HEK293 (cell line): ENCODE data around the gene GRB2.

Source experiments
- CTCF ChIA-PET: fragments of 350-600 bp; formaldehyde crosslinking; extraction: SDS; loops from one replicate; lab custom pipeline; 2021; ENCODE audit warnings: antibody characterized with exemption; lab: Yijun Ruan, JAX
- POLR2A ChIA-PET: fragments of 300-600 bp; formaldehyde crosslinking; extraction: SDS; loops from one replicate; lab custom pipeline; 2020; ENCODE audit warnings: antibody characterized with exemption, inconsistent platforms; lab: Yijun Ruan, JAX
- H3K27ac ChIP-seq: fragments of 200-500 bp; sonication (Bioruptor generic); 2 replicates; pipeline ENCODE4 v1.5.1; 2014; ENCODE audit warnings: low read depth, low read length, control low read depth, inconsistent platforms; ENCODE audit errors: extremely low read depth
- H3K36me3 ChIP-seq, 2 experiments: fragments of 200-500 bp in 1 of 2; sonication (Bioruptor generic) in 1 of 2; 1 replicate in 1 of 2; 2 replicates in 1 of 2; pipeline ENCODE4 v1.5.1; 2014 to 2017; ENCODE audit warnings: inconsistent platforms in 2 of 2, low read length in 2 of 2; ENCODE audit not compliant: control insufficient read depth in 2 of 2, insufficient read depth in 1 of 2
- H3K4me1 ChIP-seq: fragments of 200-500 bp; sonication (Bioruptor generic); 2 replicates; pipeline ENCODE4 v1.5.1; 2014; ENCODE audit warnings: mild to moderate bottlenecking, low read length, inconsistent platforms; ENCODE audit not compliant: control insufficient read depth, insufficient read depth
- H3K4me3 ChIP-seq: 2 replicates; pipeline ENCODE4 v1.5.1; 2011; ENCODE audit warnings: low read depth, mild to moderate bottlenecking, control low read depth, low read length, moderate library complexity
- H3K9me3 ChIP-seq: fragments of 200-500 bp; sonication (Bioruptor generic); 2 replicates; pipeline ENCODE4 v1.5.1; 2014; ENCODE audit warnings: low read depth, low read length, inconsistent platforms; ENCODE audit not compliant: control insufficient read depth, insufficient read depth
- EGR2 ChIP-seq: fragments of 450-650 bp; formaldehyde crosslinking; IDR thresholded peaks from 2 replicates; pipeline ENCODE4 v1.5.1; 2016; ENCODE audit warnings: low read depth, missing biosample characterization, missing genetic modification characterization
- FEZF1 ChIP-seq: fragments of 450-650 bp; formaldehyde crosslinking; IDR thresholded peaks from 2 replicates; pipeline ENCODE4 v1.5.1; 2016; ENCODE audit warnings: missing biosample characterization, missing genetic modification characterization
- GLIS1 ChIP-seq: fragments of 450-650 bp; formaldehyde crosslinking; IDR thresholded peaks from 2 replicates; pipeline ENCODE4 v1.5.1; 2016; ENCODE audit warnings: missing biosample characterization, missing genetic modification characterization
- KLF1 ChIP-seq: fragments of 450-650 bp; formaldehyde crosslinking; IDR thresholded peaks from 2 replicates; pipeline ENCODE4 v1.5.1; 2016; ENCODE audit warnings: missing biosample characterization, missing genetic modification characterization
- SALL2 ChIP-seq: fragments of 450-650 bp; formaldehyde crosslinking; IDR thresholded peaks from 2 replicates; pipeline ENCODE4 v1.5.0; 2017; ENCODE audit warnings: missing biosample characterization, mild to moderate bottlenecking, missing genetic modification characterization, borderline replicate concordance
- SCRT2 ChIP-seq: fragments of 450-650 bp; formaldehyde crosslinking; IDR thresholded peaks from 2 replicates; pipeline ENCODE4 v1.5.1; 2016; ENCODE audit warnings: missing biosample characterization, missing genetic modification characterization
- SP7 ChIP-seq: fragments of 450-650 bp; formaldehyde crosslinking; IDR thresholded peaks from 2 replicates; pipeline ENCODE4 v1.5.1; 2016; ENCODE audit warnings: missing biosample characterization, missing genetic modification characterization
- ZBTB17 ChIP-seq: fragments of 450-650 bp; formaldehyde crosslinking; IDR thresholded peaks from 2 replicates; pipeline ENCODE4 v1.5.1; 2016; ENCODE audit warnings: missing biosample characterization, missing genetic modification characterization
- ZBTB8A ChIP-seq: fragments of 450-650 bp; formaldehyde crosslinking; IDR thresholded peaks from 2 replicates; pipeline ENCODE4 v1.5.1; 2016; ENCODE audit warnings: missing biosample characterization, missing genetic modification characterization
- ZFHX2 ChIP-seq: fragments of 450-650 bp; formaldehyde crosslinking; conservative IDR thresholded peaks from 2 replicates; pipeline ENCODE4 v1.5.1; 2016; ENCODE audit warnings: missing biosample characterization, missing genetic modification characterization
- ZIC2 ChIP-seq: fragments of 450-650 bp; formaldehyde crosslinking; IDR thresholded peaks from 2 replicates; pipeline ENCODE4 v1.5.1; 2016; ENCODE audit warnings: missing biosample characterization, missing genetic modification characterization
- ZNF138 ChIP-seq: fragments of 450-650 bp; formaldehyde crosslinking; IDR thresholded peaks from 2 replicates; pipeline ENCODE4 v1.5.1; 2016; ENCODE audit warnings: missing biosample characterization, missing genetic modification characterization, borderline replicate concordance
- ZNF16 ChIP-seq: fragments of 450-650 bp; formaldehyde crosslinking; IDR thresholded peaks from 2 replicates; pipeline ENCODE4 v1.5.1; 2016; ENCODE audit warnings: low read depth, missing biosample characterization, missing genetic modification characterization
- ZNF354C ChIP-seq: fragments of 450-650 bp; formaldehyde crosslinking; IDR thresholded peaks from 2 replicates; pipeline ENCODE4 v1.5.1; 2016; ENCODE audit warnings: missing biosample characterization, missing genetic modification characterization, low read depth, borderline replicate concordance
- ZNF398 ChIP-seq: fragments of 450-650 bp; formaldehyde crosslinking; IDR thresholded peaks from 2 replicates; pipeline ENCODE4 v1.5.1; 2017; ENCODE audit warnings: missing biosample characterization, missing genetic modification characterization
- ZNF404 ChIP-seq: fragments of 450-650 bp; formaldehyde crosslinking; IDR thresholded peaks from 2 replicates; pipeline ENCODE4 v1.5.1; 2017; ENCODE audit warnings: missing biosample characterization, missing genetic modification characterization
- ZNF501 ChIP-seq: fragments of 450-650 bp; formaldehyde crosslinking; IDR thresholded peaks from 2 replicates; pipeline ENCODE4 v1.5.1; 2016; ENCODE audit warnings: missing biosample characterization, missing genetic modification characterization
- ZNF571 ChIP-seq: fragments of 450-650 bp; formaldehyde crosslinking; IDR thresholded peaks from 2 replicates; pipeline ENCODE4 v1.5.0; 2017; ENCODE audit warnings: missing biosample characterization, missing genetic modification characterization
- TF ChIP-seq, protein P1 (sequence below): fragments of 450-650 bp; formaldehyde crosslinking; IDR thresholded peaks from 2 replicates; pipeline ENCODE4 v1.5.1; 2017; ENCODE audit warnings: missing biosample characterization, missing genetic modification characterization
- TF ChIP-seq, protein P2 (sequence below): fragments of 450-650 bp; formaldehyde crosslinking; IDR thresholded peaks from 2 replicates; pipeline ENCODE4 v1.5.1; 2016; ENCODE audit warnings: missing biosample characterization, missing genetic modification characterization

The GRB2 gene

DNA sequence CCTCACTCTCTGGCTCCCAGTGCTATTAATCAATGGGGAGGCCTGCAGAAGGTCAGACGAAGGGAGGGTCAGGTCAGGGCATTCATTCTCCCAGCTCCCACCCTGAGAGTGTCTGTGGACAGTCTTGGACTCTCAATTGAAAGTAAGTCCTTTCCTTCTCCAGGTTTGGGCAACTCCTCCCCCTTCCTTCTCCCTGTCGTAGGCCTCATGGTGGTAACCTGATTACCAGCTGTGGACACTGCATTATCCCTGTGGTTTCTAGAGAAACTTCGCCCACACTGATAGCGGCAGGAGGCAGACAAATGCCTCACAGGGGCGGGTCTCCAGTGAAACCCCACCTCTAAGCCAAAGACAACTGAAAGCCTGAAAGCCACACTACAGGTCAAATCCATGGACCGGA, 58.6 kb downstream of the GRB2 start:
- POLR2A ChIA-PET = interaction anchor here (0.6 to 1.2 kb wide), 2 partner anchors 48 to 135 kb away, joined by 4 to 7 read pairs; no protein-coding TSS in a partner anchor
- Histone ChIP-seq H3K4me1 (peaks cover 26% of the 10 kb centered on the region), H3K27ac (0 out of 2 replicates have a peak overlapping the region, but pooled peaks have one; percentile 5), H3K9me3 (no peaks in the 10 kb centered on the region), H3K36me3 (no peaks in the 10 kb centered on the region; a peak in 1 of 3 replicates), H3K4me3 (no peak overlapping the region)
- peak; percentile 88 for TF ChIP-seq ZIC2 (tag by site-specific recombination)
- TF ChIP-seq, protein P1, sequence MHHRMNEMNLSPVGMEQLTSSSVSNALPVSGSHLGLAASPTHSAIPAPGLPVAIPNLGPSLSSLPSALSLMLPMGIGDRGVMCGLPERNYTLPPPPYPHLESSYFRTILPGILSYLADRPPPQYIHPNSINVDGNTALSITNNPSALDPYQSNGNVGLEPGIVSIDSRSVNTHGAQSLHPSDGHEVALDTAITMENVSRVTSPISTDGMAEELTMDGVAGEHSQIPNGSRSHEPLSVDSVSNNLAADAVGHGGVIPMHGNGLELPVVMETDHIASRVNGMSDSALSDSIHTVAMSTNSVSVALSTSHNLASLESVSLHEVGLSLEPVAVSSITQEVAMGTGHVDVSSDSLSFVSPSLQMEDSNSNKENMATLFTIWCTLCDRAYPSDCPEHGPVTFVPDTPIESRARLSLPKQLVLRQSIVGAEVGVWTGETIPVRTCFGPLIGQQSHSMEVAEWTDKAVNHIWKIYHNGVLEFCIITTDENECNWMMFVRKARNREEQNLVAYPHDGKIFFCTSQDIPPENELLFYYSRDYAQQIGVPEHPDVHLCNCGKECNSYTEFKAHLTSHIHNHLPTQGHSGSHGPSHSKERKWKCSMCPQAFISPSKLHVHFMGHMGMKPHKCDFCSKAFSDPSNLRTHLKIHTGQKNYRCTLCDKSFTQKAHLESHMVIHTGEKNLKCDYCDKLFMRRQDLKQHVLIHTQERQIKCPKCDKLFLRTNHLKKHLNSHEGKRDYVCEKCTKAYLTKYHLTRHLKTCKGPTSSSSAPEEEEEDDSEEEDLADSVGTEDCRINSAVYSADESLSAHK (tag by site-specific recombination) = peak; percentile 89
- peak; percentile 51 for TF ChIP-seq GLIS1 (tag by site-specific recombination)
- TF ChIP-seq ZNF571 (tag by site-specific recombination) = no peak
- peak; percentile 80 for TF ChIP-seq ZFHX2 (tag by site-specific recombination)
- TF ChIP-seq ZNF404 = no peak
- no peak for TF ChIP-seq ZNF398 (tag by site-specific recombination)
- 0 out of 2 replicates have a peak, but pooled peaks have one; percentile 13 for TF ChIP-seq ZBTB8A (tag by site-specific recombination)
- TF ChIP-seq, protein P2, sequence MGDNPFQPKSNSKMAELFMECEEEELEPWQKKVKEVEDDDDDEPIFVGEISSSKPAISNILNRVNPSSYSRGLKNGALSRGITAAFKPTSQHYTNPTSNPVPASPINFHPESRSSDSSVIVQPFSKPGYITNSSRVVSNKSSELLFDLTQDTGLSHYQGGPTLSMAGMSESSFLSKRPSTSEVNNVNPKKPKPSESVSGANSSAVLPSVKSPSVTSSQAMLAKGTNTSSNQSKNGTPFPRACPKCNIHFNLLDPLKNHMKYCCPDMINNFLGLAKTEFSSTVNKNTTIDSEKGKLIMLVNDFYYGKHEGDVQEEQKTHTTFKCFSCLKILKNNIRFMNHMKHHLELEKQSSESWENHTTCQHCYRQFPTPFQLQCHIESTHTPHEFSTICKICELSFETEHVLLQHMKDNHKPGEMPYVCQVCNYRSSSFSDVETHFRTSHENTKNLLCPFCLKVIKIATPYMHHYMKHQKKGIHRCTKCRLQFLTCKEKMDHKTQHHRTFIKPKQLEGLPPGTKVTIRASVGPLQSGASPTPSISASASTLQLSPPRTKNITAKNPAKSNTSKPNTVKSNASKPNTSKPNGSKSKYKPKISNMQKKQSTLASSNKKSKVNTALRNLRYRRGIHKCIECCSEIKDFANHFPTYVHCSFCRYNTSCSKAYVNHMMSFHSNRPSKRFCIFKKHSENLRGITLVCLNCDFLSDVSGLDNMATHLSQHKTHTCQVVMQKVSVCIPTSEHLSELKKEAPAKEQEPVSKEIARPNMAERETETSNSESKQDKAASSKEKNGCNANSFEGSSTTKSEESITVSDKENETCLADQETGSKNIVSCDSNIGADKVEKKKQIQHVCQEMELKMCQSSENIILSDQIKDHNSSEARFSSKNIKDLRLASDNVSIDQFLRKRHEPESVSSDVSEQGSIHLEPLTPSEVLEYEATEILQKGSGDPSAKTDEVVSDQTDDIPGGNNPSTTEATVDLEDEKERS (tag by site-specific recombination) = no peak
- TF ChIP-seq ZNF501 (tag by site-specific recombination) = no peak
- no peak for TF ChIP-seq ZNF138
- 0 out of 2 replicates have a peak, but pooled peaks have one; percentile 21 for TF ChIP-seq SP7 (tag by site-specific recombination)
- TF ChIP-seq KLF1 (tag by site-specific recombination) = peak; percentile 92
- TF ChIP-seq SALL2 (tag by site-specific recombination) = no peak
- peak; percentile 47 for TF ChIP-seq FEZF1
- TF ChIP-seq EGR2 (tag by site-specific recombination) = peak; percentile 69
- peak; percentile 39; the same call in 1 of the 2 replicates for TF ChIP-seq ZBTB17 (tag by site-specific recombination)
- TF ChIP-seq SCRT2 (tag by site-specific recombination) = peak; percentile 48
- TF ChIP-seq ZNF16 (tag by site-specific recombination) = no peak
- TF ChIP-seq ZNF354C = no peak
- CTCF ChIA-PET = interaction anchor here (1.0 to 1.9 kb wide), 3 partner anchors 18 to 65 kb away, joined by 3 to 6 read pairs (median 3); no protein-coding TSS in a partner anchor
